Neutrophil (primary cell): Measurements from ENCODE around the gene SSR1.

Source experiments
- H3K27ac ChIP-seq: fragments of 200-600 bp; sonication (generic); 2 replicates; pipeline ENCODE4 v1.5.1; 2016; ENCODE audit warnings: mild to moderate bottlenecking, moderate library complexity
- H3K27me3 ChIP-seq: fragments of 200-600 bp; sonication (generic); 2 replicates; pipeline ENCODE4 v1.6.0; 2016; ENCODE audit warnings: mild to moderate bottlenecking
- H3K36me3 ChIP-seq: fragments of 200-600 bp; sonication (generic); 2 replicates; pipeline ENCODE4 v1.5.1; 2017
- H3K4me1 ChIP-seq, 2 experiments: fragments of 200-600 bp in 1 of 2; sonication (generic) in 1 of 2; 1 replicate in 1 of 2; 2 replicates in 1 of 2; pipeline versions ENCODE4 v1.5.1 to v1.6.1; 2013 to 2016; ENCODE audit warnings: low read depth in 1 of 2, low read length in 1 of 2, mild to moderate bottlenecking in 1 of 2, moderate library complexity in 1 of 2; ENCODE audit not compliant: control insufficient read depth in 1 of 2, insufficient read depth in 1 of 2
- H3K4me3 ChIP-seq, 2 experiments: fragments of 200-600 bp in 1 of 2; sonication (generic) in 1 of 2; 1 replicate in 1 of 2; 2 replicates in 1 of 2; pipeline ENCODE4 v1.5.1; 2013 to 2016; ENCODE audit warnings: low read depth in 1 of 2, low read length in 1 of 2, mild to moderate bottlenecking in 1 of 2, moderate library complexity in 1 of 2
- H3K9me3 ChIP-seq: fragments of 200-600 bp; sonication (generic); 2 replicates; pipeline ENCODE4 v1.5.1; 2016
- TF ChIP-seq, protein P1 (sequence below): fragments of 200-600 bp; sonication (generic); IDR thresholded peaks from 2 replicates; pipeline ENCODE4 v1.5.1; 2016; ENCODE audit warnings: antibody characterized with exemption

SSR1 gene

DNA sequence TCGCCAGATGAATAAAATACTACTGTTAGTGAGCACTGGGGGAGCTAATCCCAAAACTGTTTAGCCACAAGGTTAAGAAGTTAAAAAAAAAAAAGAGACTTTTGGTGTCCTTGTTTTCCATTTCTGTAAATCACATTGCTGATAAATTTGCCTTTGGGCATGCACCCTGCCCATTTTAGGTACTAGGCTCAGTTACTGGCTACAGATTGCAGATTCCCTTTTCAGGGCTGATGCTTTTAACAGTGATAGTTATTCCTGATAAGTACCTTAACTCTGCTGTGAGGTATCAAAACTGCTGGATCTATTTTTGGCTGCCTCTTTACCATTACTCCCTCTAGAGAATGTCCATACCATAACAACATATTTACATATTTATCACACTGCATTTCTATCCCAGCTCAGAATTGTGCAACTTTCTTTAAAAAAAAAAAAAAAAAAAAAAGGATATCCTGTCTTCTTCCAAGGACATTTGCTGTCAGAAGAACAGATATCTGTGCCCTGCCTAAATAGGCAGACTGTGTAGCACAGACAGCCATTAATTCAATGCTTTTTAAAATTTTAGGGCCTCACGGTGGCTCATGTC is 94.5 kb downstream of the SSR1 start:
- Histone ChIP-seq H3K27ac (peak overlapping the region; percentile 57), H3K36me3 (peaks cover 48% of the 10 kb centered on the region), H3K4me1 (peaks cover 17 to 23% of the 10 kb centered on the region in 2 experiments), H3K27me3 (no peaks in the 10 kb centered on the region), H3K4me3 (no peak overlapping the region), H3K9me3 (no peaks in the 10 kb centered on the region)
- TF ChIP-seq, protein P1, sequence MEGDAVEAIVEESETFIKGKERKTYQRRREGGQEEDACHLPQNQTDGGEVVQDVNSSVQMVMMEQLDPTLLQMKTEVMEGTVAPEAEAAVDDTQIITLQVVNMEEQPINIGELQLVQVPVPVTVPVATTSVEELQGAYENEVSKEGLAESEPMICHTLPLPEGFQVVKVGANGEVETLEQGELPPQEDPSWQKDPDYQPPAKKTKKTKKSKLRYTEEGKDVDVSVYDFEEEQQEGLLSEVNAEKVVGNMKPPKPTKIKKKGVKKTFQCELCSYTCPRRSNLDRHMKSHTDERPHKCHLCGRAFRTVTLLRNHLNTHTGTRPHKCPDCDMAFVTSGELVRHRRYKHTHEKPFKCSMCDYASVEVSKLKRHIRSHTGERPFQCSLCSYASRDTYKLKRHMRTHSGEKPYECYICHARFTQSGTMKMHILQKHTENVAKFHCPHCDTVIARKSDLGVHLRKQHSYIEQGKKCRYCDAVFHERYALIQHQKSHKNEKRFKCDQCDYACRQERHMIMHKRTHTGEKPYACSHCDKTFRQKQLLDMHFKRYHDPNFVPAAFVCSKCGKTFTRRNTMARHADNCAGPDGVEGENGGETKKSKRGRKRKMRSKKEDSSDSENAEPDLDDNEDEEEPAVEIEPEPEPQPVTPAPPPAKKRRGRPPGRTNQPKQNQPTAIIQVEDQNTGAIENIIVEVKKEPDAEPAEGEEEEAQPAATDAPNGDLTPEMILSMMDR = no peak
